Ishikawa (cell line): ENCODE results near the gene PPP4R4.

ENCODE experiments used
- CEBPB ChIP-seq: IDR thresholded peaks from 2 replicates; pipeline ENCODE4 v1.6.1; 2012
- TAF1 ChIP-seq: IDR thresholded peaks from 2 replicates; pipeline ENCODE4 v1.6.1; 2012; ENCODE audit warnings: low read depth, mild to moderate bottlenecking
- TCF12 ChIP-seq: IDR thresholded peaks from 2 replicates; pipeline ENCODE4 v1.6.1; 2012; ENCODE audit warnings: low read depth
- ZBTB7A ChIP-seq: IDR thresholded peaks from 2 replicates; pipeline ENCODE4 v1.6.1; 2012; ENCODE audit warnings: low read depth

- TF ChIP-seq ZBTB7A, result no peak
- TF ChIP-seq TAF1, result no peak
- TF ChIP-seq CEBPB, result no peak
- no peak for TF ChIP-seq TCF12
Measured at GRCh38 chr14:94269156-94269555, 95.0 kb downstream of the PPP4R4 start.
